NCI-H345 treated with DMSO at 0.1 percent for 48 hours (cell line): ENCODE measurements around the gene FREM2.
A peak's percentile ranks its signal among the peaks of the same experiment; 100 is the strongest.

Experiments
- DNase-seq: peaks from one replicate; lab custom pipeline; 2025; ENCODE audit not compliant: unreplicated experiment; lab: John Stamatoyannopoulos, UW

Gene FREM2

DNA sequence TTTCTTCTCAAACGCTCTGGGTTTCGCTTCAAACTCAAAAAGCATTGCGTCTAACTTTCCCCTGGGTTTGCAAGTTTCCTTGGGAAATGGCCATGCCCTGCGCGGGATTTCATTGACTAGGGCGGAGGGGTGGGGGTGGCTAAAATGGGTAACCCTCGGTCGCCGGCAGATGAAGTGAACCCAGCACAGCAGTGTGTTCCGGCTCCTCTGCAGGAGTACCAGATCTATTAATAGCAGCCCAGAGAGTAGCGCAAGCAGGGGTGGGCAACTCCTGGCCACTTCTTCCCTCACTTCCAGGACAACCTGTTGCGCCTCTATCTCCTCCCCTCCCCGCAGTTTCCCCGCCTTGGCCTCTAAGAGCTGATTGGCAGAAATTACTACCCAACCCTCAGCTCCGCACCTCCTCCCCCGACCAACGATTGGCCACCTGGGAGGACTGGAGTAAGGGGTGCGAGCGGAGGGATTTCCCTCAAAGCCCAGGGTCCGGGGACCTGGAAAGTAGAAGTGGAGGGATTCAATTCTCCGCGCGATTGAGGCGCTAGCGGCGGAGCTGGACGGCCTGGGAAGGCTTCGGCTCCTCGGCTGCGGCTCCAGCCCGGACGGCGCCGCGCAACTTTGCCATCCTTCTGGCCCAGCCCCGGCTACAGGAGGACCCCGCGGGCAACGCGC lies at the start of gene FREM2:
FREM2 (plus strand) TSS at position 501 of the 669 bp plus-strand sequence. CDS start 268 bp downstream, outside the sequence.
- DNase-seq: peak; percentile 82

- DNase-seq: peak; percentile 25
Measured at GRCh38 chr13:38637576-38637975, 49.3 kb upstream of the FREM2 start.

- DNase-seq: no peak
Measured at GRCh38 chr13:38641164-38641948, 45.5 kb upstream of the FREM2 start.

GRCh38 chr13:38647312-38647711 lies 39.6 kb upstream of the FREM2 start:
- no peak for DNase-seq

DNA sequence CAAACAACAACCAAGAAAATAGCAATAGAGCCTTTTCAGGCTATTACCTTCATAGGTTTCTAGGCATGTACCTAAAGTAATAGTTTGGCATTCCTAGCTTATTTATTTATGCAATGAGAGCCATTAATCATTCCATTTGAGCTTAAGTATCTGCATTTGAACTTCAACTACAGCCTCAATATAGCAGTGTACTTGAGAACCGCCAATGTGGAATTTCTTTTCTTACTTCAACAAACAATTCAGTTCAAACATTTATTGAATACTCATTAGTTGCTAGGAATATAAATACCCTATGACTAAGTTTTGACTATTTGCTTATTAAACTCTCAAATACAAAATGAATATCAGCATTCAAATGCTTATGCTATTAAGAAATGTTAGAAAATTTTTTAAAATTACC lies 38.0 kb upstream of the FREM2 start:
- no peak for DNase-seq

DNA sequence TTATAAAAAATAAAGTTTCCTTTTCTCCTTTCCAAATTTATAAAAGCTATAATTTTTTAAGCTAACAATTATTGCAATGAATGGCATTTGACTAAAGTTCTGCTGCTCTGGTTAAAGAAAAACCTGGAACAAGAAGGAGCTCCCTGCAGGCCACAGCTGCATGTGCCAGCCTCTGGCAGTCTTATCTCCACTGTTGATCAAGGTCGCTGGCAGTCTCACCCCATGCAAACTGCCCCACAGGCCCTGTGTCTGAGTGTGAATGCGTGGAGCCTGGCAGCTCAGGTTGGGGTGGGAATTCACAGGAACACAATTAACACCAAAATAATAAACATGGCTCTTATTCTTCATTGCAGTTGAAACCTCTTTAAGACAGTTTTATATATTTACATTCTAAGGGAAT lies 30.2 kb upstream of the FREM2 start:
- no peak for DNase-seq

GRCh38 chr13:38657191-38657590 lies 29.7 kb upstream of the FREM2 start:
- DNase-seq: no peak

- no peak for DNase-seq
Measured at GRCh38 chr13:38658906-38659305, 28.0 kb upstream of the FREM2 start.

DNA sequence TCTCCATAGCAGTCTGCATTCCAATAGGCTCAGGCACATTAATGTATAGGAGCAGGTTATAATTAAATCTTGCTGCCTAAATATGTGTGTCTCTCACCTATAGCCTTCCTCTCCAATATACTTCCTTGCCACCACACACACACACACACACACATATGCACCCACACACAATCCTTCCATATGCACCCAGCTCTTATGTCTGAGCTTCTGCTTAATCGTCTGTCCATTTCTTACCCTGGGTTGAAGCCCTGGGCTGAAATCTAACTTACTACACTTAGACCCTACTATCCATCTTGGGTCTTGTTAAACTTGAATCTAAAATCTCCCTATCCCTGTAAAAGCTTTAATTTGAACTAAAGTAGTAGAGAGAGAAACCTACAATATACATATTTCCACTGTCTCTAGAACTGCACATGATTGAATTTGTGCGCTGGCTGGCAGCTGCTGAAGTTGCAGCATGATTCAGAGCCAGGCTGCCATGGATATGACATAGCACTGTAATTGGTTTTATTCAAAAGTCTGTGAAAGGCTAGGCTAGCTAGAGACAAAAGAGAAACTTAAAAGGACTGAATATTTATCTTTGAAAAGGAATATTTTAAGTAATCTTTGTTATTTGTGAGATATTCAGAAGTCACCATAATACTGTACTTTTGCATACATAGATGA lies 25.7 kb upstream of the FREM2 start:
- no peak for DNase-seq

GRCh38 chr13:38662362-38662761 lies 24.5 kb upstream of the FREM2 start:
- no peak for DNase-seq

DNA sequence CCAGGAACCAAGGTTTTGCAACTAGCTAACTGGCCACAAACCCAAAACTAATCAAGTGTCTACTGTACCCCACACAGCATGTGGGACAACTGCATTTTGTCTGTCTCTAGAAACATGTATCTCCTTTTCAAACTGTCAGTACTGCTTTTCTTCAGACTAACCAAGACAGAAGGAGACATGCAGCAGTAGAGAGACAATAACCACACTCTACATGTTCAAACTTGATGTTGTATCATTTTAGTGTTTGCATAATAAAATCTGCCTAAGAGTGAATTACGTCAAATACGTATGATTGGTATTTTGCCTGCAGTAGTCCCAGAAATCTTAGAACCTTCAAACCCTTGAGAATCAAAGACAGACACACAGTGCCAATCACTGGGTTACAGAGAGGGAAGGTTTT lies 22.0 kb upstream of the FREM2 start:
- DNase-seq: no peak

- DNase-seq: no peak
Measured at GRCh38 chr13:38667526-38668109, 19.3 kb upstream of the FREM2 start.

DNA sequence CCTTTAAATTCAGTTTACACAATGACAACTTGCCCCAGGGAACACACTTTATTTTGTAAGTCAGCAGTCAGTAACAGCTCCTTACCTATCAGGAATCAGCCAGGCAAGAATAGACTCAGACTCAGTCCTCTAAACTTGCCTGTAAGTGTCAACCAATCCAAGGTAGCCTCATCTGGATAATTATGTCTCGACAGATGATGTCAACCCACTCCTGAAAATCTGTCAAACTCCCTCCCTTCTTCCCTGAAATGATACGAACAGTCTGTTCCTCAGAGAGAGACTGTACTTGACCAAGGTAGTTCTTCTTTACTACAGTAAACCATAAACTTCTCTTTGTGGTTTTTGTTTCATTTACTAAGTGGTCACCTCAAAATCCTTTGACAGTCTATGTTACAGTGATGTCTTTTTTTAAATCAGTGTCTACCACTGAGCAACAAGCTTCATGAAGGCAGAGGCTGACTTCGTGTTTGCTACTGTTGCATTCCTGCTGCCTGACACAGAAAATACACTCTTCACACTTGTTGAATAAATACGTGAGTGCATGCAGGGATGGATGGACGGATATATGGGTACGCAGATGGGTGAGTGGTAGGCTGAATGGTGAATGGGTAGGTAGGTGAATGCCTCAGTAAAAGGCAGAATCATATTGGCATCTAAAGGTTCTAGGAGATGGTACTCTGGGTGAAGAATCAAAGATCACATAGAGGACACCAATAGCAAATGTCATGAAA lies 17.5 kb upstream of the FREM2 start:
- DNase-seq: no peak

- no peak for DNase-seq
Measured at GRCh38 chr13:38670627-38671026, 16.2 kb upstream of the FREM2 start.

DNA sequence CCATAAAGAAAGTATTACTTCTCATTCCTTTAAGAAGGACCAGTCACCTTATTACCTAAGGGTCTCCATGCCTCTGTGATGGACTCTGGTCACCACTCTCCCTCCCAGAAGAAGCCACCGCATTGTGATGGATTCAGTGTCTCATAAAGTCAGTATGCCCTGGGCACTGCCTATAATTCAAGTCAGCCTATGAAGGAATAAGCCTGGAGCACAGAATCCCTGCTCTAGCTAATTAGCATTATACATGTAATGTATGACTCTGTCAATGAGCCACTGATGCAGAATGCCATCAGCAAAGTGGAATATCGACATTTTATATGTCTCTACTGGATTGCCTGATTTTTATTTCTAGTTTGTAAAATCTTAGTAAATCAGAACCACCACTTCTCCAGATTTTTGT lies 14.9 kb upstream of the FREM2 start:
- DNase-seq: no peak

DNA sequence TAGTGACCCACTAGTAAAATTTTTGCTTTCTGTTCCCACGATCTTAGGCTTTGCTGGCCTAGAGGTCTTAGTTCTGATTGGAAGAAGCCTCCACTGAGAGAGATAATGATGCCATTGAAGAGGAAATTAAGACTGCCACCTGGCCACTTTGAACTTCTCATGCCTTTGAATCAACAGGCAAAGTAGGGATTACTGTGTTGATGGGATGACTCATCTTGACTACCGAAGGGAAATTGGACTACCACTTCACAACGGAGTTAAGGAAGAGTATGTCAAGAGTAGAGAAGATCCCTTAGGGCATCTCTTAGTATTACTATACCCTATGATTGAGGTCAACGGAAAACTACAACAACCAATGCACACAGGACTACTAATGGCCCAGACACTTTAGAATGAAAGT lies 12.7 kb upstream of the FREM2 start:
- no peak for DNase-seq

GRCh38 chr13:38680912-38681311 lies 6.0 kb upstream of the FREM2 start:
- DNase-seq: no peak

DNA sequence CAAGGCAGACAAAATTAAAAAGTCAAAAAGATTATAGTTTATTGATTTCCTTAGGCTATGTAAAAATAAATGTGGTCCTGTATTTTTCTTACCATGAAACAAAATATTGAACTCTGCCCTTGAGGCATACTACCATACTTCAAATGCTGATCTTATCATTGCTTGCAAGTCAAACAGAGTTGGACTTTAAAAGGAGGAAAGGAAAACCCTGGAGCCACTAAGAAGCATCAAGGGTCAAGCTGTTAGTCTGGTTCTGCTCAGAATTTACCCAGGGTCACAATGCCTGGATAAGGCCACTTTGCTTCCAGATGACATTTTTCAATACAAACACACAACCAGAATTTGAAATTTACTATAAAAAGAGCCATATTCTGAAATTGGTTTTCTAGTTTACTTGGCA lies 2.2 kb upstream of the FREM2 start:
- no peak for DNase-seq

GRCh38 chr13:38685431-38685830 lies 1.4 kb upstream of the FREM2 start:
- no peak for DNase-seq

GRCh38 chr13:38685974-38686576 lies 802 bp upstream of the FREM2 start:
- peak; percentile 68 for DNase-seq
